C4-2B (cell line): ENCODE measurements around the gene MIEN1.

ENCODE experiments used
- H3K27ac ChIP-seq: fragments of 450-650 bp; 2 replicates; pipeline ENCODE4 v1.5.1; 2017
- CTCF ChIP-seq: fragments of 450-650 bp; conservative IDR thresholded peaks from 2 replicates; pipeline ENCODE4 v1.5.1; 2017; ENCODE audit warnings: mild to moderate bottlenecking
- ZFX ChIP-seq: fragments of 450-650 bp; IDR thresholded peaks from 2 replicates; pipeline ENCODE4 v1.6.1; 2017

The MIEN1 gene

GRCh38 chr17:39737760-39738567 lies 7.6 kb upstream of the MIEN1 start, which contains the start of gene GRB7:
Gene GRB7 (plus strand): TSS chr17:39737938. CDS start chr17:39742302, 4,364 bp downstream.
- H3K27ac ChIP-seq, result peak within 1 kb of the TSS; percentile 85

GRCh38 chr17:39737206-39737759 lies 7.0 kb upstream of the MIEN1 start:
- H3K27ac ChIP-seq, result peak overlapping the region; percentile 85
- no peak for TF ChIP-seq CTCF
- no peak for TF ChIP-seq ZFX

More at GRCh38 chr17:39737760-39738567, 7.6 kb upstream of the MIEN1 start, which contains the start of gene GRB7:
- TF ChIP-seq ZFX (no peak), CTCF (no peak)

GRCh38 chr17:39736319-39737165 lies 6.2 kb upstream of the MIEN1 start:
- TF ChIP-seq CTCF (no peak), ZFX (no peak)
- peak overlapping the region; percentile 85 for H3K27ac ChIP-seq

- H3K27ac ChIP-seq, result peak overlapping the region; percentile 15
- TF ChIP-seq CTCF, result no peak
- TF ChIP-seq ZFX, result no peak
These were observed 5.5 kb upstream of the MIEN1 start for GRCh38 chr17:39735882-39736281.

GRCh38 chr17:39732586-39732985 lies 2.3 kb upstream of the MIEN1 start:
- no peak for TF ChIP-seq CTCF
- no peak for TF ChIP-seq ZFX
- no peak overlapping the region for H3K27ac ChIP-seq

GRCh38 chr17:39729280-39729851 lies 966 bp downstream of the MIEN1 start:
- H3K27ac ChIP-seq, result peak overlapping the region; percentile 91
- TF ChIP-seq CTCF (no peak), ZFX (no peak)
